Measurements from ENCODE around the gene BICD1. TPM values are rescaled to one million over a fixed set of nuclear protein-coding genes. Genes with fewer than 3 reads are reported as not detected.

Gene BICD1
- total and polyA plus RNA-seq, 2 donors (not counting 3 experiments of a cell fraction or from before 2014, with no cell fraction given): 12.2 to 51.0 TPM

DNA sequence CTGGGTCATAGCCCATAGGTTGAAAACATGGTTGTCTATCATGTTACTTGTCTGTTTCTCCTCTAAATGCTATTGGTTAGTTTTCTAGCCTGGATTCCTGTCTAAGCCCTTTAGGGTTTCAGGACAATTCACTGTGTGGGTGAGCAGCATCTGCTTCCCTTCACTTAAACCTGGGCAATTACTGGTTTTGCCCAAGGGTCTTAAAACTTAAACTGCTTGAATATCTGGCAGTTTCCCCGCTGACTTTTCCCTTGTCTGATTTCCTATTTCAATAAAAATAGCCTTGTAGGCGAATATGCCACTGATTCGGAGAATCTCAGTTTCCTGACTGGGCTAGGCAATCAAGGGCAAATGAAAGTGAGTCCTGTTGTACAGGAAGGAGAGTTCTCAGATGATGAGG is 154.0 kb downstream of the BICD1 start:
- Histone ChIP-seq H2AFZ (ENCODE audit: low read depth, low read length) (no peak overlapping the region), H3K27ac (ENCODE audit: insufficient read depth, low read depth, low read length) (no peak overlapping the region), H3K79me2 (ENCODE audit: control insufficient read depth, insufficient read depth, low read length) (no peaks in the 10 kb centered on the region), H3K9me1 (replicated peaks; ENCODE audit: control insufficient read depth, extremely low read depth, insufficient read depth, low read length) (no peaks in the 10 kb centered on the region), H3K4me1 (ENCODE audit: control insufficient read depth, extremely low read depth, insufficient read depth, low read length) (peaks cover 13% of the 10 kb centered on the region), H3K4me2 (ENCODE audit: insufficient read depth, low read length) (no peak overlapping the region), H3K27me3 (ENCODE audit: control insufficient read depth in 2 of 2, insufficient read depth in 2 of 2, low read length in 2 of 2) (no peaks in the 10 kb centered on the region), H3K9me3 (replicated peaks; ENCODE audit: control insufficient read depth, insufficient read depth, low read length) (no peaks in the 10 kb centered on the region), H3K4me3 (replicated peaks in 1 of 3; ENCODE audit: insufficient read depth in 1 of 3, low read depth in 1 of 3, low read length in 3 of 3) (no peak overlapping the region), H4K20me1 (replicated peaks; ENCODE audit: control insufficient read depth, extremely low read depth, insufficient read depth, low read length) (no peaks in the 10 kb centered on the region), H3K9ac (replicated peaks; ENCODE audit: extremely low read depth, insufficient read depth, low read length) (no peak overlapping the region), H3K36me3 (ENCODE audit: control insufficient read depth in 2 of 2, extremely low read depth in 1 of 2, insufficient read depth in 2 of 2, low read length in 2 of 2) (no peaks in the 10 kb centered on the region)
- intact Hi-C loops (cut with micrococcal nuclease) (loop anchor here (5.0 kb wide), 1 partner anchor 42 kb away; no protein-coding TSS in a partner anchor), dilution Hi-C loops (cut with MboI; ENCODE audit: extremely low pct_ligation_motif_present, low sequenced_read_pairs) (no loop called here)
- FAIRE-seq (no peak), DNase-seq (ENCODE audit: low read depth, low spot score) (no peak)
- POLR2A ChIA-PET: no interaction called here
- TF ChIP-seq, protein P1, sequence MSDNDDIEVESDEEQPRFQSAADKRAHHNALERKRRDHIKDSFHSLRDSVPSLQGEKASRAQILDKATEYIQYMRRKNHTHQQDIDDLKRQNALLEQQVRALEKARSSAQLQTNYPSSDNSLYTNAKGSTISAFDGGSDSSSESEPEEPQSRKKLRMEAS (IDR thresholded peaks at IDR 0.05; ENCODE audit: insufficient read depth, insufficient read length): no peak
- TF ChIP-seq FOS (IDR thresholded peaks at IDR 0.05; ENCODE audit: borderline replicate concordance, insufficient read depth, low read length) (no peak), GATA2 (IDR thresholded peaks at IDR 0.05; ENCODE audit: insufficient read depth, insufficient read length, low read depth, low read length) (no peak), MYC (IDR thresholded peaks at IDR 0.05; ENCODE audit: low read depth, low read length) (no peak), POLR2AphosphoS5 (IDR thresholded peaks at IDR 0.05; ENCODE audit: insufficient read depth, low read depth, low read length) (no peak), POLR2A (IDR thresholded peaks at IDR 0.05; ENCODE audit: low read depth, low read length) (no peak), EZH2 (IDR thresholded peaks at IDR 0.05; ENCODE audit: borderline replicate concordance, low read depth, low read length, severe bottlenecking) (no peak), JUN (IDR thresholded peaks at IDR 0.05; ENCODE audit: borderline replicate concordance, insufficient read depth, insufficient read length, low read depth) (no peak)
- TF ChIP-seq, protein P2, sequence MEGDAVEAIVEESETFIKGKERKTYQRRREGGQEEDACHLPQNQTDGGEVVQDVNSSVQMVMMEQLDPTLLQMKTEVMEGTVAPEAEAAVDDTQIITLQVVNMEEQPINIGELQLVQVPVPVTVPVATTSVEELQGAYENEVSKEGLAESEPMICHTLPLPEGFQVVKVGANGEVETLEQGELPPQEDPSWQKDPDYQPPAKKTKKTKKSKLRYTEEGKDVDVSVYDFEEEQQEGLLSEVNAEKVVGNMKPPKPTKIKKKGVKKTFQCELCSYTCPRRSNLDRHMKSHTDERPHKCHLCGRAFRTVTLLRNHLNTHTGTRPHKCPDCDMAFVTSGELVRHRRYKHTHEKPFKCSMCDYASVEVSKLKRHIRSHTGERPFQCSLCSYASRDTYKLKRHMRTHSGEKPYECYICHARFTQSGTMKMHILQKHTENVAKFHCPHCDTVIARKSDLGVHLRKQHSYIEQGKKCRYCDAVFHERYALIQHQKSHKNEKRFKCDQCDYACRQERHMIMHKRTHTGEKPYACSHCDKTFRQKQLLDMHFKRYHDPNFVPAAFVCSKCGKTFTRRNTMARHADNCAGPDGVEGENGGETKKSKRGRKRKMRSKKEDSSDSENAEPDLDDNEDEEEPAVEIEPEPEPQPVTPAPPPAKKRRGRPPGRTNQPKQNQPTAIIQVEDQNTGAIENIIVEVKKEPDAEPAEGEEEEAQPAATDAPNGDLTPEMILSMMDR (IDR thresholded peaks at IDR 0.05; ENCODE audit: extremely low read depth in 1 of 2, insufficient read depth in 1 of 2, low read depth in 1 of 2, low read length in 2 of 2): no peak
- CTCF ChIA-PET: interaction anchor here (1.4 kb wide), 1 partner anchor 11 kb away, joined by 3 read pairs; no protein-coding TSS in a partner anchor
- no TSS peak for BruUV-seq (replicated peaks)
